Measurements from ENCODE around the gene C6orf89.
"Not testable (repeated sequence)": the region's sequence is repeated elsewhere in the genome, so short reads cannot be mapped to it uniquely, and the experiment has no call there.

Gene C6orf89

GRCh38 chr6:36947570-36948351, 62.0 kb downstream of the C6orf89 start:
- no peak for DNase-seq (ENCODE audit: low read depth)

- DNase-seq (ENCODE audit: low read depth): not testable (repeated sequence)
Observed at GRCh38 chr6:36949076-36949475, 63.3 kb downstream of the C6orf89 start.

- DNase-seq (ENCODE audit: low read depth): peak; percentile 49
Observed at GRCh38 chr6:36949636-36950035, 63.9 kb downstream of the C6orf89 start.

GRCh38 chr6:36953931-36954261, 68.1 kb downstream of the C6orf89 start:
- DNase-seq (ENCODE audit: low read depth): no peak

GRCh38 chr6:36954262-36954931, 68.6 kb downstream of the C6orf89 start, which contains the start of gene PI16:
TSS of gene PI16 (plus strand) at chr6:36954738. CDS start at chr6:36954761, 23 bp downstream.
- DNase-seq (ENCODE audit: low read depth): no peak

GRCh38 chr6:36955136-36955535, 69.4 kb downstream of the C6orf89 start:
- DNase-seq (ENCODE audit: low read depth): no peak

GRCh38 chr6:36955671-36956445, 70.1 kb downstream of the C6orf89 start:
- DNase-seq (ENCODE audit: low read depth): no peak

- DNase-seq (ENCODE audit: low read depth): no peak
Observed at GRCh38 chr6:36956446-36956820, 70.7 kb downstream of the C6orf89 start.

- no peak for DNase-seq (ENCODE audit: low read depth)
Observed at GRCh38 chr6:36957773-36958271, 72.1 kb downstream of the C6orf89 start.

- DNase-seq (ENCODE audit: low read depth): no peak
Observed at GRCh38 chr6:36958775-36959554, 73.2 kb downstream of the C6orf89 start.

- DNase-seq (ENCODE audit: low read depth): no peak
Observed at GRCh38 chr6:36959555-36960250, 74.0 kb downstream of the C6orf89 start.

- DNase-seq (ENCODE audit: low read depth): no peak
Observed at GRCh38 chr6:36961441-36962435, 76.0 kb downstream of the C6orf89 start.

- no peak for DNase-seq (ENCODE audit: low read depth)
Observed at GRCh38 chr6:36962874-36963273, 77.1 kb downstream of the C6orf89 start.

GRCh38 chr6:36963451-36964290, 77.9 kb downstream of the C6orf89 start:
- no peak for DNase-seq (ENCODE audit: low read depth)

GRCh38 chr6:36964349-36964748, 78.6 kb downstream of the C6orf89 start:
- DNase-seq (ENCODE audit: low read depth): no peak

- DNase-seq (ENCODE audit: low read depth): no peak
Observed at GRCh38 chr6:36964908-36965307, 79.2 kb downstream of the C6orf89 start.

GRCh38 chr6:36967301-36967700, 81.5 kb downstream of the C6orf89 start:
- DNase-seq (ENCODE audit: low read depth): no peak

- DNase-seq (ENCODE audit: low read depth): no peak
Observed at GRCh38 chr6:36967757-36968156, 82.0 kb downstream of the C6orf89 start.

All from non-pigmented ciliary epithelial cell (primary cell).